Heart left ventricle (tissue), 16 donors: Measurements from ENCODE around the gene TDRD1. TPM values are rescaled to one million over a fixed set of nuclear protein-coding genes. Genes with fewer than 3 reads are reported as not detected.

Experiments
- ATAC-seq, 4 donors: fragments of 200-7000 bp; cut with Tn5 transposase; one replicate each; pipeline ENCODE4 v1.9.1; 2020 to 2022; ENCODE audit warnings: moderate library complexity in 4 of 4, mild to moderate bottlenecking in 3 of 4, moderate number of reproducible peaks in 1 of 4
- DNase-seq, 5 donors: peaks; one replicate each; pipeline ENCODE4 v3.0.0-alpha.2; 2020
- H3K27ac ChIP-seq, 12 donors: fragments of 200-600 bp; sonication (generic) in 4 of 12; one replicate each; pipeline versions ENCODE4 v1.5.0 to v1.8.0; 2016 to 2022; ENCODE audit warnings: mild to moderate bottlenecking in 2 of 12
- H3K27me3 ChIP-seq, 9 donors: fragments of 200-600 bp; sonication (generic) in 2 of 9; one replicate each; pipeline versions ENCODE4 v1.5.1 to v1.8.0; 2016 to 2022; ENCODE audit warnings: mild to moderate bottlenecking in 3 of 9
- H3K36me3 ChIP-seq, 9 donors: fragments of 200-600 bp; sonication (generic) in 2 of 9; one replicate each; pipeline versions ENCODE4 v1.5.0 to v1.8.0; 2018 to 2022; ENCODE audit warnings: mild to moderate bottlenecking in 2 of 9
- H3K4me1 ChIP-seq, 12 donors: fragments of 200-600 bp; sonication (generic) in 4 of 12; one replicate each; pipeline versions ENCODE4 v1.5.0 to v1.8.0; 2016 to 2022; ENCODE audit warnings: mild to moderate bottlenecking in 3 of 12
- H3K4me3 ChIP-seq, 12 donors: fragments of 200-600 bp; sonication (generic) in 4 of 12; one replicate each; pipeline versions ENCODE4 v1.5.0 to v1.8.0; 2017 to 2022; ENCODE audit warnings: mild to moderate bottlenecking in 9 of 12, moderate library complexity in 4 of 12
- H3K9me3 ChIP-seq, 12 donors: fragments of 200-600 bp; sonication (generic) in 4 of 12; one replicate each; pipeline versions ENCODE4 v1.5.0 to v1.8.0; 2016 to 2022; ENCODE audit warnings: mild to moderate bottlenecking in 1 of 12
- CTCF ChIP-seq, 12 donors: fragments of 200-600 bp; sonication (generic) in 4 of 12; IDR thresholded peaks; one replicate each; pipeline versions ENCODE4 v1.5.0 to v1.8.0; 2018 to 2022; ENCODE audit warnings: antibody characterized with exemption in 12 of 12, mild to moderate bottlenecking in 5 of 12
- POLR2A ChIP-seq, 2 donors: fragments of 450-650 bp; IDR thresholded peaks; one replicate each; pipeline ENCODE4 v1.6.1; 2017; ENCODE audit warnings: antibody characterized with exemption in 2 of 2, mild to moderate bottlenecking in 2 of 2, moderate library complexity in 2 of 2
- WGBS, 4 donors: extraction: QIAGEN DNeasy Blood & Tissue Kit in 2 of 4; methylation state at CpG; one replicate each; pipeline versions ENCODE4 v1.1.5 to v1.1.7; 2013 to 2018; 5-methylcytosine and 5-hydroxymethylcytosine counted together
- intact Hi-C, 10 donors: fragments of 100-400 bp; cut with DNase I; formaldehyde crosslinking; loops; one replicate each; pipeline versions ENCODE4 v1.11.1 to v1.14.2; 2022
- polyA plus RNA-seq, 2 donors: library from polyadenylated mRNA; stranded (reverse); fragments of 200-250 nt; gene quantifications; one replicate each; pipeline ENCODE4 v1.2.3, GENCODE V29; 2013
- total RNA-seq, 9 donors: library from RNA; depleted of rRNA in 2 of 9; stranded (reverse); fragments of >200 nt in 2 of 9; fragmentation: NEBNext Ultra II Directional in 3 of 9; extraction: Animal tissue kit (Norgen Biotek cat#: 25700) in 3 of 9; gene quantifications; one replicate each; pipeline versions ENCODE4 v1.1.0 to v1.2.4, GENCODE V29; 2016 to 2023
- donor health status: ischemic (EF 13 %, LVEDD 7.1; RV severe dilation, severe dysfunction).
- donor health status: healthy with polysubstance abuse.
- donor health status: DM: no; HTN: yes; CAD: no.
- donor health status: DM: no; HTN: no; CAD: no.
- donor health status: ischemic (EF 25% LVEDD 6.9; RV normal size, moderate dysfunction).
- donor health status: ischemic (EF 25% LVEDD 5.7; RV mildly dilated, moderate dysfunction).
- donor health status: healthy.
- donor health status: DM: yes; HTN: yes; CAD: no.
- donor health status: ischemic (EF 35%, LVEDD 5.7; RV mildly dilated, moderate dysfunction).
- donor health status: nonischemic (EF 11% LVEDD 7.7; RV severe dilation, severe dysfunction).
- donor health status: DM: yes; HTN: yes; CAD: no.
- donor health status: PGD.
- donor health status: ischemic (EF 29% LVEDD 5.4; RV normal size, mild dysfunction).
- donor health status: nonischemic (EF 23%, LVEDD 6.1; RV moderate dilation, normal function).

The TDRD1 gene
- total and polyA plus RNA-seq, 11 donors, result 0.08 to 3.8 (median 1.8) TPM

DNA sequence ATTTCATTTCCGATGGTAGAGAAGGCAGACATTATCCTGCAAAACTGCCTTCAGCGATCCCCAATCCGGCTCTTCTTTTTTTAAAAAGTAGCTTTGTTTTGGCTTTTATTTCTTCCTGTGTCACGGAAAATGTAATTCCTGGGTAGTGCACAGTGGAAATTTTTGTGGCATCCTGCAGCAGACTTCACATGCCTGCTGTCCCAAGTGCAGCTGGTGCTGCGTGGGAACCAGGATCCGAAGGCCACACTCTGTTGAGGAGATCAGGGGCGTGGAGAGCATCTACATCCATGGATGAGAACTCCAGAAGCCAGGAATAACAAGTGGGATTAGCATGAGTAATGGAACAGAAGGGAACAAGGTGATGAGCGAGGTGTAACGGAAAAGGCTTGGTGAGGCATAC, 64.5 kb downstream of the TDRD1 start:
- intact Hi-C loops, result no loop called here
- ATAC-seq, result no peak
- TF ChIP-seq POLR2A (IDR thresholded peaks at IDR 0.05), result no peak
- no peak for TF ChIP-seq CTCF (IDR thresholded peaks at IDR 0.05)
- no peaks in the 10 kb centered on the region for H3K9me3 ChIP-seq
- no peak for DNase-seq
- H3K27ac ChIP-seq, result no peak overlapping the region
- H3K36me3 ChIP-seq, result no peaks in the 10 kb centered on the region
- H3K4me3 ChIP-seq, result no peak overlapping the region
- peaks cover 0 to 11% (median 9%) of the 10 kb centered on the region in 12 donors for H3K4me1 ChIP-seq
- H3K27me3 ChIP-seq, result peaks cover 7 to 53% (median 20%) of the 10 kb centered on the region in 9 donors
- WGBS, 4 donors, result 71 to 85% (median 76%) methylated on average over 9 of the region's 9 CpGs

- no peak for DNase-seq
- ATAC-seq, result no peak
- no peak overlapping the region for H3K4me3 ChIP-seq
- peaks cover 6 to 48% (median 15%) of the 10 kb centered on the region in 9 donors for H3K27me3 ChIP-seq
- peaks cover 0 to 7% (median 5%) of the 10 kb centered on the region in 12 donors for H3K4me1 ChIP-seq
- 37 to 45% (median 43%) methylated on average over 5 to 6 of the region's 6 CpGs for WGBS, 4 donors
- intact Hi-C loops, result no loop called here
- H3K36me3 ChIP-seq, result no peaks in the 10 kb centered on the region
- TF ChIP-seq CTCF (IDR thresholded peaks at IDR 0.05), result no peak
- no peak for TF ChIP-seq POLR2A (IDR thresholded peaks at IDR 0.05)
- no peak overlapping the region for H3K27ac ChIP-seq
- H3K9me3 ChIP-seq, result no peaks in the 10 kb centered on the region
Measured at GRCh38 chr10:114244126-114244525, 65.0 kb downstream of the TDRD1 start.

- 74 to 84% (median 77%) methylated on average over 9 of the region's 9 CpGs for WGBS, 4 donors
- ATAC-seq (no peak), DNase-seq (no peak)
- intact Hi-C loops, result no loop called here
- Histone ChIP-seq H3K4me3 (no peak overlapping the region), H3K9me3 (no peaks in the 10 kb centered on the region), H3K27me3 (peaks cover 0 to 37% (median 4%) of the 10 kb centered on the region in 9 donors), H3K36me3 (no peaks in the 10 kb centered on the region), H3K27ac (no peak overlapping the region), H3K4me1 (no peaks in the 10 kb centered on the region)
- TF ChIP-seq POLR2A (IDR thresholded peaks at IDR 0.05) (no peak), CTCF (IDR thresholded peaks at IDR 0.05) (no peak)
Measured at GRCh38 chr10:114245121-114245791, 66.1 kb downstream of the TDRD1 start.

DNA sequence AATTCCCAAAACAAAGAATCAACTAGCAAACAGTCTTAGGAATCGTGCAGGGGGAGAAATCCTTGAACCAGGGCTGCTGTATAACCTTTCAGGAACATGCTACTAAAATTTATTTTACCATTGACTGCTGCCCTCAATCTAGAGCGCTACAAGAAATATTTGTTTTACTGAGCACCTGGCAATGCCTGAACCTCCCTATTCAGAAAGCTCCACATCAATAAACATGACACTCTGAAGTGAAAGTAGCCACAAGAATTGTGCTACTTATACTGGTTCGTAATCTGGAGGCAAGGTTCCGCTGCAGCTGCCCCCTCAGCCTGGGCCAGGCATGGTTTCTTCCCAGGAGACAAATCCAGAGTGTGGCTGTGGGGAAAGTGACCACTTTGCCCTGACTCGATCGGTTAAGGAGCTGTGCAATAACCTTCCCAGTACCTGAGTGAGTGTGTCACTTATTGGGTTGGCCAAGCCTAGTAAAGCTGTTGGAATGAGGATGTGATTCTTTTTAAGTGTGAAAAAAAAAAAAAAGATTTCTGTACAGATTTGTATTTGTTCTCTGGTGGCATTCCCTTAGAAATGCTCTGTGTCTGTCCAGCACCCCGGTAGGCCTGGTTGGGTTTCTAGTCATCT, 67.6 kb downstream of the TDRD1 start:
- Histone ChIP-seq H3K4me1 (no peaks in the 10 kb centered on the region), H3K27me3 (peaks cover 0 to 32% (median 3%) of the 10 kb centered on the region in 9 donors), H3K9me3 (no peaks in the 10 kb centered on the region), H3K36me3 (no peaks in the 10 kb centered on the region), H3K4me3 (no peak overlapping the region), H3K27ac (no peak overlapping the region)
- intact Hi-C loops, result no loop called here
- 80 to 91% (median 84%) methylated on average over 7 of the region's 7 CpGs for WGBS, 4 donors
- no peak for DNase-seq
- no peak for TF ChIP-seq POLR2A (IDR thresholded peaks at IDR 0.05)
- TF ChIP-seq CTCF (IDR thresholded peaks at IDR 0.05), result no peak
- ATAC-seq, result no peak
